ENCODE measurements around the gene CARHSP1.
"Not testable (repeated sequence)": the region's sequence is repeated elsewhere in the genome, so short reads cannot be mapped to it uniquely, and the experiment has no call there.

CARHSP1 gene

GRCh38 chr16:8872071-8872470, 3.3 kb upstream of the CARHSP1 start:
- no peak for DNase-seq (ENCODE audit: low spot score)

DNA sequence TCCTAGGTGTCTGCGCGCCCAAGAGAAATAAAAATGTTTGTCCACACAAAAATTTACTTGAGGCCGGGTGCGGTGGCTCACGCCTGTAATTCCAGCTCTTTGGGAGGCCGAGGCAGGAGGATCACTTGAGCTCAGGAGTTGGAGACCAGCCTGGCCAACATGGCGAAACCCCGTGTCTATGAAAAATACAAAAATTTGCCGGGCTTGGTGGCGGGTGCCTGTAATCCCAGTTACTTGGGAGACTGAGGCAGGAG, 1.1 kb upstream of the CARHSP1 start:
- not testable (repeated sequence) for DNase-seq (ENCODE audit: low spot score)

DNA sequence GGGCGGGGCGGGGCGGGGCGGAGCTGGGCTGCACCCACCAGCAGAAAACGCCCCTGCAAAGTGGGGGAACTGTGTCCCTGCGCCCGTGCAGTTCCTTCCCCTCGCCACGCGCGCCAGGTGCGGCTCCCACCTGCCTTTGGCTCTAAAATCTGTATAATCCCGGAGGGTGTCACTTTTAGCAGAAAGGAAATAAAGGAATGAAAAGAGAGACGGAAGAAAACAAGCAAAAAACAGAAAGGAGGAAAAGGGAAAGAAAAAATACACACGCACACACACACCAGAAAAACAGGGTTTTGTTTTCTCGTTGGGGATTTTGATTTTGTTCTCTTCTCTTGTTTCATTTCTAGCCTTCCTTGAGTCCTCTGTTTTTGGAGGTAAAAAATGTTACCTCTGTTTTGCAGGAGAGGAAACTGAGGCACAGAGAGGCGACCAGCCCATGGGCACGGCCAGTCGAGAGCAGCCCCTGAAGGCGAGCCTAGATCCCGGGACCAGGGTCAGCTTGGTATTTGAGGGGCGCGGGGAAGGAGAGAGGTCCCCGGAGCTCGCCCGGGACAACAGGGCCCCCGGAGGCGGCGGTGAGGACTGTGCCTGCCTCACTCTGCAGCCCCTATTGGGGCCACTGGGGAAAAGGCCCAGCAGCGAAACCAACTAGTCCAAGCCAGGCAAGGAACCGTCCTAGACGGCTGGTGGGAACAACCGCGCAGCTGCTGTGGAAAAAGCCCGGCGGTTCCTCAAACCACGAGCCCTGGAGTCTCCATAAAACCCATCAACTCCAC, 594 bp upstream of the CARHSP1 start:
- no peak for DNase-seq (ENCODE audit: low spot score)

GRCh38 chr16:8867932-8868415, 832 bp downstream of the CARHSP1 start:
- no peak for DNase-seq (ENCODE audit: low spot score)

GRCh38 chr16:8867216-8867931, 1.4 kb downstream of the CARHSP1 start:
- DNase-seq (ENCODE audit: low spot score), result no peak

DNA sequence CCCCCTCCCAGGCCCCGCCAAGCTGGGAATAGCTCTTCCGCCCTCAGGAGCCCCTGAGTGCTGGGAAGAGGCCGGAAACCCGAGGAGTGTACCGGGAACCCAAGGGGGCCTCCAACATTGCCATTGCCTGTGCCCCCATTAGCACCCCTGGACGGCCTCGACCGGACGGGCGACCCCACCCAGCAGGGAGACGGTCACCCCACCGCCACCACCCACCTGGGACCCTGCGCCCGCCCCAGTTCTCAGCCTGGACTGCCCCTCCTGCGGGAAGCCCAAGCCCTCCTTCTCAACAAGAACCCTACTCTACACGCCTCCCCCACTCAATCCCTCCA, 2.0 kb downstream of the CARHSP1 start:
- DNase-seq (ENCODE audit: low spot score), result no peak

DNA sequence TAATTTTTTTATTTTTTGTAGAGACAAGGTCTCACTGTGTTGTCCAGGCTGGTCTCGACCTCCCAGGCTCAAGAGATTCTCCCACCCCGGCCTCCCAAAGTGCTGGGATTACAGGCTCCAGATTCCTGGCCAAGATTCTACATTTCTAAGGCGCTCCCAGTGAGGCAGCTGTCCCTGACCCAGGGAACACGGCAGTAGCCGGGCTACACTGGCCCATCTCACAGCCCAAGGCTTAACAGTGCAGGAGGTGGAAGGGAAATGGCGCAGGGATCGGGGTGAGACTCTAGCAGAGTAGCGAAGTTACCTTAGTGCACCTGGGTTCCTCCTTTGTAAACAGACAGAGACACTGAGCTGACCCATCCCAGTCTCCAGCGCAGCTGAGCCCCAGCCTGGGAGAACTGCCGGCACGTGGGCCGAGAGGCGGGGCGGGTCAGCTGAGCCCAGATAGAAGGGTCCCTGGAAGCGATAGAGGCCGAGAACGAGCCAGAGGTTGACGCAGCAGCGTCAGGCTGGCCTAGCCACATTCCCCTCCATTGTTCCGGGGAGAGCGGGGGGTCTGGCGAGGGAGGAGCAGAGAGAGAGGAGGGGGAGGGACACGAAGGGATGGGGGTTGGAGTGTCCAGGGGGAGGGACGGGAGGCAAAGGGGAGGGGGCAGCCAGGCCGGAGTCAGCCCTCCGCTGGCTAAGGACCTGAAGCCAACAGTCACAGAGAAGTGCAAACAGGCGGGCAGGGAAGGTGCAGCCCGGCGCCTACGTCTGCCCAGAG, 2.5 kb downstream of the CARHSP1 start:
- no peak for DNase-seq (ENCODE audit: low spot score)

- no peak for DNase-seq (ENCODE audit: low spot score)
Measured at GRCh38 chr16:8865145-8865882, 3.5 kb downstream of the CARHSP1 start.

DNA sequence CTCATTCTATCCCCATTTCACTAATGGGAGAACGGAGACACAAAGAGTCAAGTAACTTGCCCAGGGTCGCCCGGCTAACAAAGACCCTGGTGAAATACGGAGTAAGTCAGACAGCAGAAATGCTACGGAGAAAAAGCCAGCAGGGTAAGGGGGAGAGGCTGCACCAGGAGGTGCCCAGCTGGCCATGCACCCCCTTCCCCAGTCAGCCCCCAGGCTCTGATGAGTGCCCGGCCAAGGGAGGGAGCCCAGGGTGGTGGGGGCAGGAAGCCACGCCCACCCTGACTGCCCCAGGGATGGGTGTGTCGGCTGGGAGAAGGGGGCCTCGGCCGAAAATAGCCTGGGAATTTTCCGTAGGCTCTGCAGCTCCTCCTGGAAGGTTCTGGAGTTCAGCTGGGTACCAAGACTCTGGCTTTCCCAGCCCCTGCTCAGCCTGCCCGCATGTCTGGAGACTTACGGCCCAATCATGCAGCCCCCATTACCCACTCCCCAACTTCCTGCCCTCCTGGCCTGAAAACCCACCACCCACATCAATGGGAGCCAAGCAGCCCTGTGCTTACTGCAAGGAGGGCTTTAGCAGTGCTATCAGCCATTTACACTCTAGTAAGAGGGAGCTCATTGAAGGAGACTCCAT, 4.2 kb downstream of the CARHSP1 start:
- no peak for DNase-seq (ENCODE audit: low spot score)

GRCh38 chr16:8863594-8864424, 5.0 kb downstream of the CARHSP1 start:
- no peak for DNase-seq (ENCODE audit: low spot score)

- no peak for DNase-seq (ENCODE audit: low spot score)
Measured at GRCh38 chr16:8862309-8863130, 6.3 kb downstream of the CARHSP1 start.

DNA sequence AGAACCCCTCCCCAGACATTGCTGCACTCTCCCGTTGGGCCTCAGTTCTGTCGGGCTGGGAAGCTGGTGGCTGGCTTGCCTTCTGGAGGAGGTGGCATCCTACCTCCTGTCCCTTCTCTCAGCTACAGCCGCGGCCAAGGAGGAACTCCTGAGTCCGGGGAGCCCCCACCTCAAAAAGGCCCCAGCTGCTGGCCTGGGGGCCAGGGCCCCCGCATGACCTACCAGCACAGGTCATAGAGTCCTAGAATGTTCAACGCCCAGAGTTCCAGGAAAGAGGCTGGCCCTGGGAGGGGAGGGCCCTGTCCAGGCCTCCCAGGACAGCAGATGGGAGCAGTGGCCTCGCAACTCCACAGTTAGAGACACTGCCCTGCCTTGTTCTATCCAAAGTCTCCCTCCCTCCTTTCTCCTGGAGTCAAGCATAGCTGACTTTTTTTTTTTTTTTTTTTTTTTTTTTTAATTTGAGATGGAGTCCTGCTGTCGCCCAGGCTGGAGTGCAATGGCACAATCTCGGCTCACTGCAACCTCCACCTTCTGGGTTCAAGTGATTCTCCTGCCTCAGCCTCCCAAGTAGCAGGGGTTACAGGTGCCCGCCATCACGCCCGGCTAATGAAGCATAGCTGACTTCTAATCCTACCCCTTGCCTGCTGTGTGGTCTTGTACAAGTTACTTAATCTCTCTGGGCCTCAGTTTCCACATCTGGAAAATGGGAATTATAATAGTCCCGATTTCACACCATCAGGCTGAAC, 7.1 kb downstream of the CARHSP1 start:
- no peak for DNase-seq (ENCODE audit: low spot score)

- DNase-seq (ENCODE audit: low spot score), result no peak
Measured at GRCh38 chr16:8859913-8860881, 8.6 kb downstream of the CARHSP1 start.

DNA sequence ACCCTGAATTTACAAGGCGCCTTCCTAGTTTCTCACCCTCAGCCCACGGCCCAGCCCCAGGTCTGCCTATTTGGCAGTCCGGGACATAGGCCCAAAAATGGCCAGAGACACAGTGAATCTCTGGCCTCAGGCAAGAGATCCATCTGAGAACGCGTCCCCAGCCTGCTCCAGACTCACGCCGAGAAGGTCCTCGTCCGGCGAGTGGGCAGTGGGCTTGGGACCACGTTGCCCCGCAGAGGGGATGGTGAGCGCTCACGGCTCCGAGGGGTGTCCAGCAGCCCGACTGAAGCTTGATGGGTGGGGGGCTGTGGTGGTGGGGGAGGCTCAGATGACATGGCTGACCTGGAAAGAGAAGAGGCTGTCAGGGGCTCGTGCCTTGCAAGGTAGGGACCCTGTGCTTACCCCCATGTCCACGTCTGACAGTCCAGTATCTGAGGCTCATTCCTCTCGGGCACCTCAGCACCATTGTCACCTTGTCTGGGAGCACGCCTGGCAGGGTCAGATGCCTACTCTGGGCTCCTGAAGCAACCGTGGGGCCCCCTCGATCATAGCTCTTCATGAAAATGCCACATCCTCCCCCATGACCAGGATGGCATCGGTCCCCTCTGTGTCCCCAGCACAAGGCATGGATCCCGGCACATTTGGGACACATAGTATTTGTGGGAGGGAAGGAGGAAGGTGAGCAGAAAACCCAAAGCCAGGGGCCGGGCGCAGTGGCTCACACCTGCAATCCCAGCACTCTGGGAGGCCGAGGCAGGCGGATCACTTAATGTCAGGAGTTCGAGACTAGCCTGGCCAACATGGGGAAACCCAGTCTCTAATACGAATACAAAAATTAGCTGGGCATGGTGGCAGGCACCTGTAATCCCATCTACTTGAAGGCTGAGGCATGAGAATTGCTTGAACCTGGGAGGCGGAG, 9.6 kb downstream of the CARHSP1 start:
- DNase-seq (ENCODE audit: low spot score), result no peak

DNA sequence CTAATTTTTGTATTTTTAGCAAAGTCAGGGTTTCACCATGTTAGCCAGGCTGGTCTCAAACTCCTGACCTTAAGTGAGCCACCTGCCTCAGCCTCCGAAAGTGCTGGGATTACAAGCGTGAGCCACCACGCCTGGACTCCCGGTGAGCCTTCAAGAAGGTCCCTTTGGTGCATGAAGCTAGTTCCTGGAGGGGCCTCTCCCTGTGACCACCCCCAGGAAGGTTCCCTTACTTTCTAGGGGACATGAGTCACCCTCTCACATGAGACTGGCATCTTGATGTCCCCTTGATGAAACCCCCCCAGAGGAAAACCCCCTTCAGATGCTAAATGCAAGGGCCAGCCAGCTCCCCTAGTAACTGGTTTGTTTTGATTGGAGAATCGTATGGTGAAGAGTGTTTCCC, 12.8 kb downstream of the CARHSP1 start:
- DNase-seq (ENCODE audit: low spot score), result no peak

DNA sequence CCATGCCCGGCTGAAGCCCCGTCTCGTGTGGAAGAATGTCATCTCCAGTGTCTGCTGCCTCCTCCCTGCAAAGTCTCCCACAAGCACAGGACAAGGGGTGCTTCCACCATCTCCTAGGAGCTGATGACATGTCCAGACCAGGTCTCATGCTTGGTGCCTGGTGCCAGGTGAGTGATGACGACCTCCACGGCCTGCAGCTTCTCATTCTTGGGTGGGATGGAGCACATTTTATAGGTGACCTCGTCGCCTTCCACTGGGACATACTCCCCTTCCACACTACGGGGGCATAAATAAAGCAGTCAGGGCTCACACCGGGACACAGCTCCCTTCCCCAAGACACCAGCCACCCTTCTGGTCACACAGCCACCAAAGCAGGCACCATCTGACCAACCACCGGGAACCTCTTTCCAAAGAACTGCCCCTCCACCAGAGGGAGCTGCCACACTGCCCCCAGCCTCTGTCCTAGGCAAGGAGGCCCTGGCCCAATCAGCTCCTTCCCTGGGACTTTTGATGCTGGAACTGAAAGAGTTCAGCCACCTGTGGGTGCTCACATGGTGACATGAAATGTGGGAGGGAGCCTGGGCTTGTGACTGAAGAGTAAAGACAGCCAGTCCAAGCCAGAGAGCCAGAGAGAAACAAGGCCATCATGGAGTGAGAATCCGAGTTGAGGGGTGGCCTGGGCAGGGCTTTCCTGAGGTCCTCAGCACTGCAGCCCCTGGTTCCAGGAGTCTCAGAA, 13.6 kb downstream of the CARHSP1 start:
- DNase-seq (ENCODE audit: low spot score), result no peak

All from kidney capillary endothelial cell (primary cell).